ENCODE results near the gene FRYL.

- TF ChIP-seq CTCF (conservative IDR thresholded peaks at IDR 0.05) (no peak), EZH2 (IDR thresholded peaks at IDR 0.05; ENCODE audit: low read depth) (no peak)
Observed at GRCh38 chr4:48654015-48654664, 125.9 kb downstream of the FRYL start.

Measured in PC-9 (cell line).